ENCODE results near the gene OR2Z1.

The OR2Z1 gene

GRCh38 chr19:8721334-8721733 lies at the start of gene OR2Z1:
Gene OR2Z1, plus strand, starts transcription at chr19:8721634. Its CDS starts 9,395 bp downstream, at chr19:8731029.
- DNase-seq, result no peak

- no peak for DNase-seq
These were observed 48.0 kb upstream of the OR2Z1 start for GRCh38 chr19:8673276-8673891.

- no peak for DNase-seq
These were observed 46.4 kb upstream of the OR2Z1 start for GRCh38 chr19:8675066-8675465.

- no peak for DNase-seq
These were observed 43.1 kb upstream of the OR2Z1 start for GRCh38 chr19:8678244-8678807.

GRCh38 chr19:8680676-8681344 lies 40.6 kb upstream of the OR2Z1 start:
- DNase-seq, result no peak

- no peak for DNase-seq
These were observed 39.9 kb upstream of the OR2Z1 start for GRCh38 chr19:8681345-8682029.

GRCh38 chr19:8682472-8682871 lies 39.0 kb upstream of the OR2Z1 start:
- DNase-seq, result no peak

GRCh38 chr19:8682931-8683330 lies 38.5 kb upstream of the OR2Z1 start:
- DNase-seq, result no peak

GRCh38 chr19:8684001-8684902 lies 37.2 kb upstream of the OR2Z1 start:
- no peak for DNase-seq

GRCh38 chr19:8686549-8686948 lies 34.9 kb upstream of the OR2Z1 start:
- no peak for DNase-seq

GRCh38 chr19:8688930-8689329 lies 32.5 kb upstream of the OR2Z1 start:
- no peak for DNase-seq

- DNase-seq, result no peak
These were observed 30.5 kb upstream of the OR2Z1 start for GRCh38 chr19:8690753-8691539.

GRCh38 chr19:8695501-8695900 lies 25.9 kb upstream of the OR2Z1 start:
- DNase-seq, result no peak

- no peak for DNase-seq
These were observed 25.5 kb upstream of the OR2Z1 start for GRCh38 chr19:8695911-8696310.

GRCh38 chr19:8696993-8697392 lies 24.4 kb upstream of the OR2Z1 start:
- no peak for DNase-seq

- no peak for DNase-seq
These were observed 23.6 kb upstream of the OR2Z1 start for GRCh38 chr19:8697671-8698432.

GRCh38 chr19:8698433-8699063 lies 22.9 kb upstream of the OR2Z1 start, which contains the start of gene ACTL9:
Gene ACTL9, minus strand, starts transcription at chr19:8698795. Its CDS starts 94 bp downstream, at chr19:8698701.
- DNase-seq, result no peak

GRCh38 chr19:8699908-8700307 lies 21.5 kb upstream of the OR2Z1 start:
- no peak for DNase-seq

- no peak for DNase-seq
These were observed 20.5 kb upstream of the OR2Z1 start for GRCh38 chr19:8700956-8701355.

- DNase-seq, result no peak
These were observed 19.1 kb upstream of the OR2Z1 start for GRCh38 chr19:8702350-8702749.

GRCh38 chr19:8703223-8703622 lies 18.2 kb upstream of the OR2Z1 start:
- DNase-seq, result no peak

Data from right hindlimb (tissue), 1 donor.